HEK293T (cell line): Measurements from ENCODE around the gene SLC35E2B.

ENCODE experiments used
- CTCF ChIA-PET: fragments of 350-600 bp; formaldehyde crosslinking; extraction: SDS; loops from one replicate; lab custom pipeline; 2021; ENCODE audit warnings: antibody characterized with exemption, inconsistent platforms; lab: Yijun Ruan, JAX
- POLR2A ChIA-PET: fragments of 350-600 bp; formaldehyde crosslinking; extraction: SDS; loops from one replicate; lab custom pipeline; 2020; ENCODE audit warnings: antibody characterized with exemption, inconsistent platforms; lab: Yijun Ruan, JAX
- DNase-seq: peaks from one replicate; pipeline ENCODE4 v3.0.0; 2012; ENCODE audit warnings: mixed read lengths; ENCODE audit errors: extremely low spot score
- ARNT ChIP-seq: fragments of 450-650 bp; IDR thresholded peaks from 2 replicates; pipeline ENCODE4 v1.6.1; 2017; ENCODE audit warnings: mild to moderate bottlenecking
- BHLHE40 ChIP-seq: fragments of 450-650 bp; IDR thresholded peaks from 2 replicates; pipeline ENCODE4 v1.6.1; 2016; ENCODE audit warnings: mild to moderate bottlenecking, moderate library complexity, borderline replicate concordance
- CTBP1 ChIP-seq: fragments of 450-650 bp; IDR thresholded peaks from 2 replicates; pipeline ENCODE4 v1.6.1; 2016; ENCODE audit warnings: borderline replicate concordance
- ELF4 ChIP-seq: fragments of 450-650 bp; IDR thresholded peaks from 2 replicates; pipeline ENCODE4 v1.6.1; 2017; ENCODE audit warnings: antibody characterized with exemption
- FOXA1 ChIP-seq: fragments of 450-650 bp; IDR thresholded peaks from 2 replicates; pipeline ENCODE4 v1.6.1; 2016; ENCODE audit warnings: mild to moderate bottlenecking
- FOXK2 ChIP-seq: fragments of 450-650 bp; IDR thresholded peaks from 2 replicates; pipeline ENCODE4 v1.6.1; 2016; ENCODE audit warnings: mild to moderate bottlenecking
- FOXM1 ChIP-seq: fragments of 450-650 bp; IDR thresholded peaks from 2 replicates; pipeline ENCODE4 v1.6.1; 2017; ENCODE audit warnings: mild to moderate bottlenecking, borderline replicate concordance
- HDGF ChIP-seq: fragments of 450-650 bp; IDR thresholded peaks from 2 replicates; pipeline ENCODE4 v1.6.1; 2017; ENCODE audit warnings: antibody characterized with exemption, borderline replicate concordance
- L3MBTL2 ChIP-seq: fragments of 450-650 bp; conservative IDR thresholded peaks from 2 replicates; pipeline ENCODE4 v1.6.1; 2016; ENCODE audit warnings: mild to moderate bottlenecking
- LEF1 ChIP-seq: fragments of 450-650 bp; IDR thresholded peaks from 2 replicates; pipeline ENCODE4 v1.6.1; 2017; ENCODE audit warnings: mild to moderate bottlenecking, borderline replicate concordance
- NFRKB ChIP-seq: fragments of 450-650 bp; IDR thresholded peaks from 2 replicates; pipeline ENCODE4 v1.6.1; 2016; ENCODE audit warnings: mild to moderate bottlenecking, moderate library complexity
- PKNOX1 ChIP-seq: fragments of 450-650 bp; IDR thresholded peaks from 2 replicates; pipeline ENCODE4 v1.6.1; 2016
- SP1 ChIP-seq: fragments of 450-650 bp; IDR thresholded peaks from 2 replicates; pipeline ENCODE4 v1.6.1; 2017
- SUZ12 ChIP-seq: fragments of 450-650 bp; IDR thresholded peaks from 2 replicates; pipeline ENCODE4 v1.6.1; 2016; ENCODE audit warnings: mild to moderate bottlenecking
- TARDBP ChIP-seq: fragments of 450-650 bp; IDR thresholded peaks from 2 replicates; pipeline ENCODE4 v1.6.1; 2016
- ZNF384 ChIP-seq: fragments of 450-650 bp; IDR thresholded peaks from 2 replicates; pipeline ENCODE4 v1.6.1; 2016

Gene SLC35E2B

DNA sequence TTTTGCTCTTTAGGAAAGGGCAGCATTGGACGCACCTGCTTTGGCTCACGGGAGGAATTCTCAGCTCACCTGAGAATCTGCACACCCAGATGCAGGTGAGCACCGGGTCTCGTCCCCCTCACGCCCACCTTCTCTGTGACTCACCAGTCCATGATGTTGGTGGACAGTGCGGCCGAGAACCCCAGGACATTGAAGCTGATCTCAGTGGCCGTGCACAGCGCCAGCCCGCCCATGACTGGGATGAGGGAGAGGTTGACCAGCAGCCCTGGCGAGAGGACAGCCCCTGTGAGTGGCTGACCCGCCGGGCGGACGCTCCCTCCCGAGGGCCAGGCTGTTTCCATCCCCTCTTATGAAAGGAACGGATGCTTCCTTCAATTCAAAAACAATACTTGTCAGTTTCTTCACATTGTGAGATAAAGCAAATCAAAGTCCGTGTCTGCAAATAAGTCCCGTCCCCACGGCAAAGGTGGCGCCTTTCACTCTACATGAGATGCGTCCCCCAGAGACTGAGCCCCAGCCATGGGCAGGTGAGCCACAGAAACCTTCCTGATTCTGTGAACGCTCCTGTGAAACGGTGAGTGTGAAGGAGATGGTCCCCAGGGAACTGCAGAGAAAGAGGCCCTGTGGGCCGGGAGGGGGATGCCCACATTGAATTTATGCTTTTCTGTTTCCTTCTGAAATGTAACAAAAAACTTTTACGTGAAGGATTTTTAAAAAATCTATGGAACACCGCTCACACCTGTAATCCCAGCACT is 21.1 kb downstream of the SLC35E2B start:
- POLR2A ChIA-PET: no interaction called here
- no peak for TF ChIP-seq FOXK2
- no peak for TF ChIP-seq HDGF
- TF ChIP-seq SUZ12: no peak
- no peak for TF ChIP-seq ZNF384
- no peak for TF ChIP-seq L3MBTL2
- TF ChIP-seq FOXA1: no peak
- TF ChIP-seq ELF4: no peak
- no peak for TF ChIP-seq CTBP1
- no peak for TF ChIP-seq SP1
- TF ChIP-seq FOXM1: no peak
- no peak for TF ChIP-seq ARNT
- TF ChIP-seq BHLHE40: no peak
- no peak for TF ChIP-seq PKNOX1
- no peak for TF ChIP-seq NFRKB
- TF ChIP-seq LEF1: no peak
- CTCF ChIA-PET: no interaction called here
- peak; percentile 2 for DNase-seq

DNA sequence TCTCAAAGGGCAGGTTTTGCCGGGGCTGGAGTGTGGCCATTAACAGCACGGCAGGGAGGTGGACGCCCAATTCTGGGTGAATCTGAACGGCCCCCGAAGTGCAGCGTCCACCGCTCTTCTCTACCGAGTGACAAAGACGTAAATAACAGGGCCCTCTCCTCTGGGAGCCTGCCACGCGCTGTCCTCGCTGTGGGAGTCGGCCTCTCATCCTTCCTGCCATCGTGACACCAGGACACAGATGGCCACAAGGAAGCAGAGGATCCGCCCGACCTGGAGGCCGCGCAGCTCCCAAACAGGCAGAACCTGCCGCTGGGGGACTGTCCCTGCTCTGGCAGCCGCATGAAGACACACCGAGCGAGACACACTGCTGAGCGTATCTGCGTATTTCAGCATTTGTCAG is 21.7 kb downstream of the SLC35E2B start:
- DNase-seq: peak; percentile 2
- ChIA-PET CTCF (no interaction called here), POLR2A (no interaction called here)
- TF ChIP-seq FOXA1: no peak
- TF ChIP-seq SUZ12: no peak
- no peak for TF ChIP-seq ELF4
- TF ChIP-seq ZNF384: no peak
- TF ChIP-seq FOXM1: no peak
- TF ChIP-seq TARDBP: no peak
- no peak for TF ChIP-seq SP1
- TF ChIP-seq FOXK2: no peak
- no peak for TF ChIP-seq BHLHE40
- no peak for TF ChIP-seq PKNOX1
- no peak for TF ChIP-seq HDGF
- no peak for TF ChIP-seq L3MBTL2
- TF ChIP-seq LEF1: no peak
- no peak for TF ChIP-seq ARNT
- TF ChIP-seq NFRKB: no peak
- no peak for TF ChIP-seq CTBP1

GRCh38 chr1:1669468-1670440 is 22.8 kb downstream of the SLC35E2B start:
- POLR2A ChIA-PET: no interaction called here
- peak; percentile 3 for DNase-seq
- CTCF ChIA-PET: no interaction called here
- no peak for TF ChIP-seq BHLHE40
- no peak for TF ChIP-seq SUZ12
- TF ChIP-seq NFRKB: no peak
- TF ChIP-seq L3MBTL2: no peak
- TF ChIP-seq FOXK2: no peak
- TF ChIP-seq ARNT: no peak
- no peak for TF ChIP-seq CTBP1
- no peak for TF ChIP-seq TARDBP
- TF ChIP-seq SP1: no peak
- no peak for TF ChIP-seq PKNOX1
- no peak for TF ChIP-seq LEF1
- TF ChIP-seq ZNF384: no peak
- no peak for TF ChIP-seq FOXM1
- no peak for TF ChIP-seq HDGF

- ChIA-PET CTCF (no interaction called here), POLR2A (interaction anchor here (1.1 kb wide), 1 partner anchor 20 kb away, joined by 3 read pairs; no protein-coding TSS in a partner anchor)
- DNase-seq: no peak
- TF ChIP-seq NFRKB (no peak), CTBP1 (no peak), L3MBTL2 (no peak), SUZ12 (no peak), FOXA1 (no peak), ARNT (no peak), BHLHE40 (no peak), FOXM1 (no peak), HDGF (no peak), PKNOX1 (no peak), SP1 (no peak), ZNF384 (no peak), LEF1 (no peak), ELF4 (no peak)
Measured at GRCh38 chr1:1666526-1666925, 26.1 kb downstream of the SLC35E2B start.
